IMR-90 (cell line): ENCODE measurements around the gene NSD2.

Source experiments
- BHLHE40 ChIP-seq: fragments of 150-350 bp; IDR thresholded peaks from 2 replicates; pipeline ENCODE4 v1.6.1; 2016; ENCODE audit warnings: mild to moderate bottlenecking, low read depth, low read length
- CEBPB ChIP-seq: IDR thresholded peaks from 2 replicates; pipeline ENCODE4 v1.6.1; 2012; ENCODE audit warnings: low read depth, low read length, improper control_type of control experiment
- CHD1 ChIP-seq: IDR thresholded peaks from 2 replicates; pipeline ENCODE4 v1.6.1; 2012; ENCODE audit warnings: low read depth, low read length, improper control_type of control experiment
- MAFK ChIP-seq: IDR thresholded peaks from 2 replicates; pipeline ENCODE4 v1.6.1; 2012; ENCODE audit warnings: low read depth, low read length, improper control_type of control experiment
- MAZ ChIP-seq: IDR thresholded peaks from 2 replicates; pipeline ENCODE4 v1.6.1; 2012; ENCODE audit warnings: low read depth, mild to moderate bottlenecking, low read length, improper control_type of control experiment, moderate library complexity, borderline replicate concordance
- MXI1 ChIP-seq: IDR thresholded peaks from 2 replicates; pipeline ENCODE4 v1.6.1; 2012; ENCODE audit warnings: low read depth, mild to moderate bottlenecking, low read length, moderate library complexity, borderline replicate concordance
- POLR2A ChIP-seq: IDR thresholded peaks from 2 replicates; pipeline ENCODE4 v1.6.1; 2012; ENCODE audit warnings: mild to moderate bottlenecking, low read depth, low read length
- RCOR1 ChIP-seq: IDR thresholded peaks from 2 replicates; pipeline ENCODE4 v1.6.1; 2012; ENCODE audit warnings: mild to moderate bottlenecking, low read length, improper control_type of control experiment; ENCODE audit not compliant: insufficient replicate concordance
- RFX5 ChIP-seq: IDR thresholded peaks from 2 replicates; pipeline ENCODE4 v1.8.0; 2012; ENCODE audit warnings: low read depth, mild to moderate bottlenecking, low read length, moderate library complexity
- TF ChIP-seq, protein P1 (sequence below): conservative IDR thresholded peaks from 2 replicates; pipeline ENCODE4 v1.5.1; 2012; ENCODE audit warnings: mild to moderate bottlenecking, low read depth, low read length, improper control_type of control experiment
- TF ChIP-seq, protein P2 (sequence below): fragments of 150-350 bp; IDR thresholded peaks from 2 replicates; pipeline ENCODE4 v1.6.1; 2016; ENCODE audit warnings: low read depth, mild to moderate bottlenecking, low read length, moderate library complexity, borderline replicate concordance

DNA sequence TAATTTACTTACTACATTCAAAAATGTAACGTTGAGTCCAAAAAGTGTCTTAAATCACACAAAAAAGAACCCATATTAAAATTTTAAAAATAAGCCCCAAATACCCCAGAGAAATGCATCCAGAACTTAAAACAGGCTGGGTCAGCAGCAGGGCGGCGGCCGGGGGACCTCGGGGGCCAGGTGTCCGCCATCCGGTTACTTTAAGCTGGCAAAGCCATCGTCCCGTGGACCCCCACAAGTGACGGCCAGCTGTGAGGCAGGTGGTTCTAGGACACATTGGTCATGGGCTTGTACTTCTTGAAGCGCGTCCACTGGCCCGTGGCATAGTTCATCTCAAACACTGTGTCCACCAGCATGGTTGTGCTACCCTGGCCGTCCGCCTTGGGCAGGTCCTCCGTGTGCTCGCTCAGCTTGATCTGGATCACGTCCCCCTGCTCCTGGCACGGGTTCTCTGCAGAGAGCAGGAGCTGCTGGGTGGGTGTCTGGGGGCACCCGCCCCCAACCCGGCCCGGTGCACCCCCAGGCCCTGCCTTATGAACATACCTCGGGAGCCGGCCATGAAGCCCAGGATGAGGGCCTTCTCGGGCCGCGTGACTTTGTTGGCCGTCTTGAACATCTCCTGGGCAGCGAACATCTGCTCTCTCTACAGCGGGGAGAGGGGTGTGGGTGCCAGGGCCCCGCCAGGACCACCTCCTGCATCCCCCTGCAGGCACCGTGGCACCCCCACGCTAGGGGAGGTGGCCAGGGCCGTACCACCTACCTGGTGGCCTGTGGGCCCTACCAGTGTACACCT, 112.1 kb downstream of the NSD2 start:
- no peak for TF ChIP-seq RFX5
- TF ChIP-seq CEBPB = no peak
- no peak for TF ChIP-seq POLR2A
- TF ChIP-seq MAZ = no peak
- TF ChIP-seq, protein P1, sequence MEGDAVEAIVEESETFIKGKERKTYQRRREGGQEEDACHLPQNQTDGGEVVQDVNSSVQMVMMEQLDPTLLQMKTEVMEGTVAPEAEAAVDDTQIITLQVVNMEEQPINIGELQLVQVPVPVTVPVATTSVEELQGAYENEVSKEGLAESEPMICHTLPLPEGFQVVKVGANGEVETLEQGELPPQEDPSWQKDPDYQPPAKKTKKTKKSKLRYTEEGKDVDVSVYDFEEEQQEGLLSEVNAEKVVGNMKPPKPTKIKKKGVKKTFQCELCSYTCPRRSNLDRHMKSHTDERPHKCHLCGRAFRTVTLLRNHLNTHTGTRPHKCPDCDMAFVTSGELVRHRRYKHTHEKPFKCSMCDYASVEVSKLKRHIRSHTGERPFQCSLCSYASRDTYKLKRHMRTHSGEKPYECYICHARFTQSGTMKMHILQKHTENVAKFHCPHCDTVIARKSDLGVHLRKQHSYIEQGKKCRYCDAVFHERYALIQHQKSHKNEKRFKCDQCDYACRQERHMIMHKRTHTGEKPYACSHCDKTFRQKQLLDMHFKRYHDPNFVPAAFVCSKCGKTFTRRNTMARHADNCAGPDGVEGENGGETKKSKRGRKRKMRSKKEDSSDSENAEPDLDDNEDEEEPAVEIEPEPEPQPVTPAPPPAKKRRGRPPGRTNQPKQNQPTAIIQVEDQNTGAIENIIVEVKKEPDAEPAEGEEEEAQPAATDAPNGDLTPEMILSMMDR = no peak
- no peak for TF ChIP-seq MAFK
- TF ChIP-seq, protein P2, sequence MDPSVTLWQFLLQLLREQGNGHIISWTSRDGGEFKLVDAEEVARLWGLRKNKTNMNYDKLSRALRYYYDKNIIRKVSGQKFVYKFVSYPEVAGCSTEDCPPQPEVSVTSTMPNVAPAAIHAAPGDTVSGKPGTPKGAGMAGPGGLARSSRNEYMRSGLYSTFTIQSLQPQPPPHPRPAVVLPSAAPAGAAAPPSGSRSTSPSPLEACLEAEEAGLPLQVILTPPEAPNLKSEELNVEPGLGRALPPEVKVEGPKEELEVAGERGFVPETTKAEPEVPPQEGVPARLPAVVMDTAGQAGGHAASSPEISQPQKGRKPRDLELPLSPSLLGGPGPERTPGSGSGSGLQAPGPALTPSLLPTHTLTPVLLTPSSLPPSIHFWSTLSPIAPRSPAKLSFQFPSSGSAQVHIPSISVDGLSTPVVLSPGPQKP = no peak
- TF ChIP-seq BHLHE40 = no peak
- TF ChIP-seq RCOR1 = no peak
- no peak for TF ChIP-seq MXI1
- TF ChIP-seq CHD1 = no peak
